ENCODE data around the gene SKAP2.

Gene SKAP2

DNA sequence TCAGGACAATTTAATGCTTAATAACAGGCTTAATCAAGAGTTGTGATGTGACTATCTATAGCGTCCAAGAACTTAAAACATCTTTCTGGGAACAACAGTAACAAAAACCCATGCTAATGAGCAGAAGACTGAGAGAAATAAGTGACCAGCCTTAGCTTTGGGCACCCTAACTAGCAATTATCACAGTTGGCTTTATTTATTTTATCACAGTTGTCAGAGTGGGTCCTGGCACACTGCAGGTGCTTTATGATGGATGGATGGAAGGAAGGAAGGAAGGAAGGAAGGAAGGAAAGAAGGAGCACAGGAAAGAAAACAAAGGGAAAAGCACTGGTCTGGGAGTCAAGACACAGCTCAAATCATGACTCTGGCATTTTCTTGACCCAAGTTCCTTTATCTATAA lies 181.1 kb downstream of the SKAP2 start:
- TF ChIP-seq, protein P1, sequence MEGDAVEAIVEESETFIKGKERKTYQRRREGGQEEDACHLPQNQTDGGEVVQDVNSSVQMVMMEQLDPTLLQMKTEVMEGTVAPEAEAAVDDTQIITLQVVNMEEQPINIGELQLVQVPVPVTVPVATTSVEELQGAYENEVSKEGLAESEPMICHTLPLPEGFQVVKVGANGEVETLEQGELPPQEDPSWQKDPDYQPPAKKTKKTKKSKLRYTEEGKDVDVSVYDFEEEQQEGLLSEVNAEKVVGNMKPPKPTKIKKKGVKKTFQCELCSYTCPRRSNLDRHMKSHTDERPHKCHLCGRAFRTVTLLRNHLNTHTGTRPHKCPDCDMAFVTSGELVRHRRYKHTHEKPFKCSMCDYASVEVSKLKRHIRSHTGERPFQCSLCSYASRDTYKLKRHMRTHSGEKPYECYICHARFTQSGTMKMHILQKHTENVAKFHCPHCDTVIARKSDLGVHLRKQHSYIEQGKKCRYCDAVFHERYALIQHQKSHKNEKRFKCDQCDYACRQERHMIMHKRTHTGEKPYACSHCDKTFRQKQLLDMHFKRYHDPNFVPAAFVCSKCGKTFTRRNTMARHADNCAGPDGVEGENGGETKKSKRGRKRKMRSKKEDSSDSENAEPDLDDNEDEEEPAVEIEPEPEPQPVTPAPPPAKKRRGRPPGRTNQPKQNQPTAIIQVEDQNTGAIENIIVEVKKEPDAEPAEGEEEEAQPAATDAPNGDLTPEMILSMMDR (IDR thresholded peaks at IDR 0.05; ENCODE audit: insufficient read depth, low read length, poor library complexity, severe bottlenecking), result no peak
- no peak overlapping the region for H3K4me3 ChIP-seq (replicated peaks; ENCODE audit: low read depth, low read length)
- no peaks in the 10 kb centered on the region for H3K27me3 ChIP-seq (replicated peaks; ENCODE audit: control insufficient read depth, insufficient read depth, low read length)
- no peak for DNase-seq (ENCODE audit: extremely low read depth, insufficient read length)
- no peaks in the 10 kb centered on the region for H3K36me3 ChIP-seq (ENCODE audit: control insufficient read depth, insufficient read depth, low read length)

DNA sequence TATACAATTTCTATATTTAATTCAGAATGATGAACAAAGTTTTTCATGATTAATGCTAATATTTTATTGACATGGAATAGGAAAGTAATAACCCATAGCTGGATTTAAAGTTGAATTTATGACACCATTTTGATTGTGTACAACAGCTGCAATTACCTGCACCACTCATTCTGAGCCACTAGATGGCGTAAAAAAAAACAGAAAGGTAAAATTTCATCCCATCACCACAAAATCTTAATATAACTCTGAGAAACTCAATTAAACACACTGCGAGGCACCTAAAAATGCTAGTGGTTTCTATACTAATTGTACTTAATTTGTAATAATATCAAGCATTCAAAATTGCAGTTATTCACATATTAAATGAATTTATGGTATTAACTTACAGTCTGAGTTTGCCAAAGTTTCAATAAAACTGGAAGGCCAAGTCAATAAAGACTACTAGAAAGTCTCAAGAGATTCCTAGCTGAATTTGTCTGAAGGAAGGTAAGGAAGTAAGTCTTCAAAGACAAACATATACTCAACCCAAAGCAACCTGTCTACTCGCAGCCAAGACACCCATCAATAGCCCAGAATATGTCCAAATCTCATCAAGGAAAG lies 182.5 kb downstream of the SKAP2 start:
- TF ChIP-seq, protein P1 (IDR thresholded peaks at IDR 0.05; ENCODE audit: insufficient read depth, low read length, poor library complexity, severe bottlenecking), result peak; percentile 74
- no peak for DNase-seq (ENCODE audit: extremely low read depth, insufficient read length)
- Histone ChIP-seq H3K4me3 (replicated peaks; ENCODE audit: low read depth, low read length) (no peak overlapping the region), H3K36me3 (ENCODE audit: control insufficient read depth, insufficient read depth, low read length) (no peaks in the 10 kb centered on the region), H3K27me3 (replicated peaks; ENCODE audit: control insufficient read depth, insufficient read depth, low read length) (no peaks in the 10 kb centered on the region)

DNA sequence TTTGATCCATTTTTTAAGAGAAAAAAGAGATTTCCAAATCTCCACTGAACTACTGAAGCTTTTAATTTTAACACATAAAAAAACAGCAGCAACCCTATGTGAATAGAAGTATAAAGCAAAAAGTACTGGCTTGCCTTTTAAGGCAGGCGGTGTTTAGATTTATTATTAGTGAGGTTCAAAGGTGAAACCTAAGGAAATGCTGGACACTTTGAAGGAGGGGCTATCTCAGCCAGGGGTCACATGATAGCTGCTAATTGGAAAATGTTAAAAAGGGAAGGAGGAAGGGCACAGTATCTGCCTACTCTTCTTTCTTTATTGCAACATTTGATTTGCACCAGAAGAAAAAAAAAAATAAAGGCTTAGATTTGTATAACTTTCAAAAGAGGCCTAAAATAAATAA lies 183.8 kb downstream of the SKAP2 start:
- H3K36me3 ChIP-seq (ENCODE audit: control insufficient read depth, insufficient read depth, low read length), result no peaks in the 10 kb centered on the region

DNA sequence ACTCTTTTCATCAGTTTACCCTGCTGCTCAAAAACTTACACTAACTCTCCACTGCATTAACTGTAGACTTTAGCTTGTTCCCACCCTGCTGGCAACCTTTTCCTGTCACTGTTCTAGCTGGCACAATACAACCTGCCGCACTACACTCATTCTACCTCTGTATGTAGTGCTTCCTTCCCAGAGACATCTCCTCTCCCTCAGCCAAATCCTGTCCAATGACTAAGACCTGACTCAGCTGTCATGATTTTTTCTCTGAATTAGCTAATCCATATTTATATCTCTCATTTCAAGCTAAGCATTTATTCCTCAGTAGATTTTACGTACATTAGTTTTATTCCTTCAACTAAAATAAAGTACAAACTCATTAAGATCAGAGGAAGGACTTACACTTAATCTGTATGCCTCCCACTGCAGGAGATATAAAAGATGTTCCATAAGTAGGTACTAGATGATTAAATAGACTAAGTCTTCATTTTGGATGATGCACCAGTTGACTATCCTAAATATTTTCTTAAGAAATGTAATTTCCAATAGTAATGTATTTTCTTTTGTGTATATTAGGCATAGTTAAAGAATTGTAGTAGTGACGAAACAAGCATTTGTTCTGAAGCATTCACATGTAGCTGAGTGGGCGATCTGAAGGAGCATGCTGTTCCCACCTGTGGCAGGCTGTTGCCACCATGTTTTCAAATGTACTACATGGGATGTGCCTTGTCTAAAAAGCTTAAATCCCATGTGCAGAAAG lies 189.1 kb downstream of the SKAP2 start:
- no peak for DNase-seq (ENCODE audit: extremely low read depth, insufficient read length)
- no peak overlapping the region for H3K4me3 ChIP-seq (replicated peaks; ENCODE audit: low read depth, low read length)
- no peaks in the 10 kb centered on the region for H3K27me3 ChIP-seq (replicated peaks; ENCODE audit: control insufficient read depth, insufficient read depth, low read length)
- TF ChIP-seq, protein P1 (IDR thresholded peaks at IDR 0.05; ENCODE audit: insufficient read depth, low read length, poor library complexity, severe bottlenecking), result no peak
- H3K36me3 ChIP-seq (ENCODE audit: control insufficient read depth, insufficient read depth, low read length), result no peaks in the 10 kb centered on the region

More for the DNA sequence above, 183.8 kb downstream of the SKAP2 start:
- Histone ChIP-seq H3K4me3 (replicated peaks; ENCODE audit: low read depth, low read length) (no peak overlapping the region), H3K27me3 (replicated peaks; ENCODE audit: control insufficient read depth, insufficient read depth, low read length) (no peaks in the 10 kb centered on the region)
- TF ChIP-seq, protein P1 (IDR thresholded peaks at IDR 0.05; ENCODE audit: insufficient read depth, low read length, poor library complexity, severe bottlenecking), result no peak
- DNase-seq (ENCODE audit: extremely low read depth, insufficient read length), result no peak

DNA sequence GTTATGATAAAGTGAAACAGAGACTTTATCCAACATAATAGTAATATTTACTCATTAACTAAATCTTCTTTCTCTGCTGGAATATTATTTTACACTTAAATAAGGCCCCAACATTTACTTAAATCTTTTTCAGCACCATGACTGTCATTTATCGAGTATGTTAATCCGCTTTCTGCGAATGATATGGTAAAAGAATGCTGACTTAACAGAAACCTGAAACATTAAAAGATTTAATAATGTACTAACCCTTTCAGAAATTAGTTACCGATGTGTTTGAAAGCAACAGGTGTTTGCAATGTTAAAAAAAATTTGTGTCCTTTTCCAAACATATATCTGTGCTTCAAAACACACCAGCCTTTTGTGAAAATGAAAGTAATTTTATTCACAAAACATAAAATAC lies 190.5 kb downstream of the SKAP2 start:
- DNase-seq (ENCODE audit: extremely low read depth, insufficient read length), result no peak
- no peaks in the 10 kb centered on the region for H3K27me3 ChIP-seq (replicated peaks; ENCODE audit: control insufficient read depth, insufficient read depth, low read length)
- no peak overlapping the region for H3K4me3 ChIP-seq (replicated peaks; ENCODE audit: low read depth, low read length)
- TF ChIP-seq, protein P1 (IDR thresholded peaks at IDR 0.05; ENCODE audit: insufficient read depth, low read length, poor library complexity, severe bottlenecking), result no peak
- H3K36me3 ChIP-seq (ENCODE audit: control insufficient read depth, insufficient read depth, low read length), result no peaks in the 10 kb centered on the region
